HPDE6-E6E7 (cell line): ENCODE data around the gene RGS2.

ENCODE experiments used
- DNase-seq: peaks from one replicate; pipeline ENCODE4 v3.0.0; 2011; ENCODE audit warnings: missing footprints; ENCODE audit errors: extremely low spot score

RGS2 gene

GRCh38 chr1:192795916-192796618, 12.8 kb upstream of the RGS2 start:
- DNase-seq = no peak

GRCh38 chr1:192797143-192797542, 11.7 kb upstream of the RGS2 start:
- DNase-seq = no peak

GRCh38 chr1:192797891-192798290, 10.9 kb upstream of the RGS2 start:
- no peak for DNase-seq

DNA sequence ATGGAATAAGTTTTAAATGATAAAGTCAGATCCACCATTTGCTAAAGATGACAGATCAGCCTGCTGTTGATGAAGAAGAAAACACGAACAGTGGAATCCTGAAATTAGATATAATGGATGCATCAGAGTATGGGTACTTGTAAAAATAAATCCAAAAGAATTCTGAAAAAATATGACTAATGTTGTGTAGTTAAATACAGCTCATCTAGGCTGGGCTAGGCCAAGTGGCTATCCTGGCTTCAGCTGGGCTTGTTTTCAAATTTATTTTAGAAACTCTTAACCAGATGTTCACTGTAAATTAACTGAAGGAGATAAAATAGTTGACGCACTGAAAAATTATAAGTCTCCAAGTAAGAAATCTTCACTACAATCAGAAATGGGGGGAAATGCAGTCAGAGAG, 7.4 kb upstream of the RGS2 start:
- no peak for DNase-seq

- DNase-seq = no peak
Measured at GRCh38 chr1:192802406-192802805, 6.4 kb upstream of the RGS2 start.

DNA sequence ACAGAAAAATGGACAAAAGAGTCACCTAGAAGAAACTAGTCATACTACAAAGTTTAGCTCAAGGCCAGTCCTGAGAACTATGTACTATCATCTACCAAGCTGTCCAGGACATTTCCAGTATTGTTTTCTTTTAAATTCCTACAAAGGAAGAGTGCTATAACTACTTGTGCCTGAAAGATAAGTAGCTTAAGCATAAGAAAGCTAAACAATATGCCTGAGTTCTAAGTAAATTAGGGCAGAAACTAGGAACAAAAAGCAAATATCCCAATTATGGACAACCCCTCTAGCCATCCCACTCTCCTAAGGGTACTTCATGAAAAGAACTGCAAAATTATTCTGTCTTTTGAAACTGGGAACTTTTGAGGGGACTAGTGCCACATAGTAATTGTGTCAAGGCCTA, 5.3 kb upstream of the RGS2 start:
- no peak for DNase-seq

- DNase-seq = peak; percentile 65
Measured at GRCh38 chr1:192805832-192806323, 3.0 kb upstream of the RGS2 start.

GRCh38 chr1:192807211-192808162, 1.4 kb upstream of the RGS2 start:
- DNase-seq = peak; percentile 36

DNA sequence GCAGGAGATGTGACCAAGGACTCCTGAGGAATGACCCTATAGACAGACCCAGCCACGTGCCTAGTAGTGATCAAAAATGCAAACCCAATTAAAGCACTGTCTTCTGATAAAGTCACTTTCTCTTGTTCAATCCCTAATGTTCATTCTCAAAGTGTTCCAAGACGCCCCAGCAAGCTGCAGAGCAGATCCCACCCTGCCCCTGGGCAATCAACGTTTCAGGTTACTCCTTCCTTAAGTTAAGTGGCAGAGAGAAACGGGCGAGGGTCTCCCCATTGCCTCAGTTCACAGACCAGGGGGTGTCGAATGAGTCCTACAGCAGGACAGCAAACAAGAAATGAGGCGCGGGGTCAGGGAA, 699 bp upstream of the RGS2 start:
- DNase-seq = peak; percentile 3

- DNase-seq = peak; percentile 2
Measured at GRCh38 chr1:192809307-192810252, 741 bp downstream of the RGS2 start.

DNA sequence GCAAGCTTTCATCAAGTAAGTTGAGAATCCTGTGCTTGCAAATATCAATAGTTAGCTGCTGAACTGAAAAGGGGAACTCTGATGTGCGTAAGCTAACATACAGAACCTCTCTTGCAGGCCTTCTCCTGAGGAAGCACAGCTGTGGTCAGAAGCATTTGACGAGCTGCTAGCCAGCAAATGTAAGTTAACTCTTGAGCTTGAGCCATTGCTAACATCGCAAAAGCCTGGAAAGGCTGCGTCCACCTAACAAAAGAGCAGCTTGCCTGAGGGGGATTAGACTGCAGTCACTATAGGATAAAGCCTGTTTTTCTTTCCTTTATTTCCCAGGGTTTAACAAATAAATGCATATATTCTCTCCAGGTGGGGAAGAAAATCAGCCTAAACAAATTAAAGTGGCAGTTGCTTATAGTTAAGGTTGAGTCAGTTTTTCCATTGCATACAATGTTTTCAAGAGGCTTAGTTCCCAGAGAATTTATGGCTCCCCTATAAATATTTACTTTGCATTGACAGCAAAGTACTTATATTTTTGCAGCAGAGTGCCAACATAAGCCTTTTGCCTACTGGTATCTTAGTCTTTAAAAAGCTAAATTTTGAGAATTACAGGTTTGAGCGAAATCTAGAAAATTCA, 1.5 kb downstream of the RGS2 start:
- no peak for DNase-seq

DNA sequence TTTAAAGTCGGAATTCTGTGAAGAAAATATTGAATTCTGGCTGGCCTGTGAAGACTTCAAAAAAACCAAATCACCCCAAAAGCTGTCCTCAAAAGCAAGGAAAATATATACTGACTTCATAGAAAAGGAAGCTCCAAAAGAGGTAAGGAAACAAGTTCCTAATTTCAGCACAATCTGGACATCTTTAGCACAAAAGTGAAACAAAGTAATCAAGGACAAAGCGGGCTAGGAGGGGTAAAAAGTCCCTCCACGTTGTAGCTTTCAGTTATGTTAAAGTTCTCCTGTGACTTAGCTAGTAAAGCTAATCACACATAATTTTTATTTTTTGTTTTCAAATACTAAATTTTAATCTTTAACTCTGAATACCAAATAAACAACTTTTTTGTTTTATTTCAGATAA, 2.2 kb downstream of the RGS2 start:
- no peak for DNase-seq

DNA sequence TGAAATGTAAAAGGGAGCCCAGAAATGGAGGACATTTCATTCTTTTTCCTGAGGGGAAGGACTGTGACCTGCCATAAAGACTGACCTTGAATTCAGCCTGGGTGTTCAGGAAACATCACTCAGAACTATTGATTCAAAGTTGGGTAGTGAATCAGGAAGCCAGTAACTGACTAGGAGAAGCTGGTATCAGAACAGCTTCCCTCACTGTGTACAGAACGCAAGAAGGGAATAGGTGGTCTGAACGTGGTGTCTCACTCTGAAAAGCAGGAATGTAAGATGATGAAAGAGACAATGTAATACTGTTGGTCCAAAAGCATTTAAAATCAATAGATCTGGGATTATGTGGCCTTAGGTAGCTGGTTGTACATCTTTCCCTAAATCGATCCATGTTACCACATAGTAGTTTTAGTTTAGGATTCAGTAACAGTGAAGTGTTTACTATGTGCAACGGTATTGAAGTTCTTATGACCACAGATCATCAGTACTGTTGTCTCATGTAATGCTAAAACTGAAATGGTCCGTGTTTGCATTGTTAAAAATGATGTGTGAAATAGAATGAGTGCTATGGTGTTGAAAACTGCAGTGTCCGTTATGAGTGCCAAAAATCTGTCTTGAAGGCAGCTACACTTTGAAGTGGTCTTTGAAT, 2.9 kb downstream of the RGS2 start:
- DNase-seq = no peak

GRCh38 chr1:192812420-192813209, 3.8 kb downstream of the RGS2 start:
- no peak for DNase-seq

- no peak for DNase-seq
Measured at GRCh38 chr1:192814805-192815204, 6.0 kb downstream of the RGS2 start.

GRCh38 chr1:192817246-192817645, 8.4 kb downstream of the RGS2 start:
- DNase-seq = no peak

- DNase-seq = no peak
Measured at GRCh38 chr1:192821296-192821695, 12.5 kb downstream of the RGS2 start.

- DNase-seq = no peak
Measured at GRCh38 chr1:192824511-192824910, 15.7 kb downstream of the RGS2 start.

DNA sequence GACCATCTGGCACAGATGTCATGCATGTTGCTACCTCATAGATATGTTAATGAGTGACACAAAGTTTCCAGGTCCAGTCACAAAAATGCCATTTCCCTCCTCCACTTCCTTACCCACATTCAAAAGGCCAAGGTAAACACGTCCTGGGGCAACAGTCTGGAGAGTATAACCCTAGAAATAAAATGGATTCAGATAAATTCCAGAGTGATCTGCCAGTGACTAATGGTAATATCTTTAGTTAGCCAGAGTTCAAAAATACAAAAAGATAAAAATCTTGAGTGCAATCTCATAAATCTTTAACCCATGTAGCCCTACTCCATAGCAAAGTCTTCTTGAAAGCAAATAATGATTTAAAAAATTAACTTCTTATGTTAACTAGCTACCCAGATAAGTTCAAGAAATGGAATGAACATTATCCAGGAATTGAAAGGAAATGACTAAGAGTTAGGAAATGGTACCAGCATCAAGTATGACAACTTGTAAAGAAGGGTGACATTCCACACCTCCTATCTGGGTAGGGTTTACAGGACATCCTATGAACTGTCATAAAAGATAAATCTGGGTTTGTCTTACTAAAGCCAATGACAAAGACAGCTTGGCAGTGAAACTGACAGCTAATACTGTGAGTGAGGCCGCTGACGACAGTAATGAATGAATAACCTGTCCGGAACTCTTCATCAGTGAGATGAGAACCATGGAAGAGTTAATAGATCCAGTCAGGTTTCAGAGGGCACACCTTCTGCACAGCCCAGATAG, 18.1 kb downstream of the RGS2 start:
- DNase-seq = peak; percentile 6
